A673 (cell line): Measurements from ENCODE around the gene ERGIC1. TPM values are rescaled to one million over a fixed set of nuclear protein-coding genes. Genes with fewer than 3 reads are reported as not detected.

Experiments used
- BruUV-seq: library from RNA; stranded (reverse); fragments of 400-500 nt; replicated peaks from 2 replicates; lab custom pipeline; 2021; lab: Mats Ljungman, UMichigan
- CTCF ChIA-PET: fragments of 300-600 bp; sonication (Branson Sonifier 250); formaldehyde crosslinking; loops from one replicate; lab custom pipeline; 2022; ENCODE audit warnings: antibody characterized with exemption; lab: Charles Lee
- POLR2A ChIA-PET: fragments of 300-600 bp; sonication (Branson Sonifier 250); formaldehyde crosslinking; loops from one replicate; lab custom pipeline; 2022; ENCODE audit warnings: antibody characterized with exemption; ENCODE audit not compliant: low non-redundant PET; lab: Charles Lee
- DNase-seq: peaks from one replicate; pipeline ENCODE4 v3.0.0-alpha.2; 2015; ENCODE audit warnings: low spot score
- H3K27ac ChIP-seq: fragments of 200-600 bp; sonication (generic); 2 replicates; pipeline ENCODE4 v1.5.1; 2016; ENCODE audit warnings: mixed run types, low read depth, mild to moderate bottlenecking, mixed read lengths, antibody characterized with exemption, low read length; ENCODE audit not compliant: poor library complexity, severe bottlenecking
- H3K27me3 ChIP-seq: fragments of 200-600 bp; sonication (generic); replicated peaks from 2 replicates; pipeline ENCODE4 v1.6.1; 2017; ENCODE audit warnings: mixed run types, low read depth, mild to moderate bottlenecking, mixed read lengths, antibody characterized with exemption, low read length; ENCODE audit not compliant: insufficient read depth, poor library complexity
- H3K36me3 ChIP-seq: fragments of 200-600 bp; sonication (generic); 2 replicates; pipeline ENCODE4 v1.6.1; 2016; ENCODE audit warnings: mixed run types, mild to moderate bottlenecking, mixed read lengths, antibody characterized with exemption, low read length; ENCODE audit not compliant: insufficient read depth, poor library complexity, severe bottlenecking
- H3K4me1 ChIP-seq: fragments of 200-600 bp; sonication (generic); 2 replicates; pipeline ENCODE4 v1.6.1; 2017; ENCODE audit warnings: mixed run types, mild to moderate bottlenecking, mixed read lengths, antibody characterized with exemption, low read length; ENCODE audit not compliant: insufficient read depth, poor library complexity, severe bottlenecking
- H3K4me3 ChIP-seq: fragments of 200-600 bp; sonication (generic); 2 replicates; pipeline ENCODE4 v1.5.1; 2016; ENCODE audit warnings: low read depth, mixed run types, mild to moderate bottlenecking, mixed read lengths, low read length; ENCODE audit not compliant: poor library complexity, severe bottlenecking
- H3K9me3 ChIP-seq: fragments of 200-600 bp; sonication (generic); 2 replicates; pipeline ENCODE4 v1.6.1; 2016; ENCODE audit warnings: mixed run types, low read depth, mild to moderate bottlenecking, mixed read lengths, antibody characterized with exemption, low read length; ENCODE audit not compliant: poor library complexity, severe bottlenecking
- EZH2 ChIP-seq: fragments of 200-600 bp; sonication (generic); IDR thresholded peaks from 2 replicates; pipeline ENCODE4 v1.6.1; 2017; ENCODE audit warnings: borderline replicate concordance, low read depth, mild to moderate bottlenecking, mixed read lengths, antibody characterized with exemption, low read length; ENCODE audit not compliant: poor library complexity, severe bottlenecking
- intact Hi-C: fragments of 100-400 bp; cut with micrococcal nuclease; formaldehyde crosslinking; loops from one replicate; pipeline ENCODE4 v1.10.0; 2022; ENCODE audit not compliant: unreplicated experiment
- total RNA-seq: library from RNA; stranded (reverse); gene quantifications from 2 replicates; pipeline ENCODE4 v1.2.3, GENCODE V29; 2021
- TF ChIP-seq, protein P1 (sequence below): fragments of 300-800, 200-600 bp; sonication (generic); conservative IDR thresholded peaks from 2 replicates; pipeline ENCODE4 v1.5.1; 2017; ENCODE audit warnings: low read depth, mild to moderate bottlenecking, antibody characterized with exemption, low read length, moderate library complexity, mixed read lengths

Gene ERGIC1
- total RNA-seq, 1 experiment from 2014 or later, result 44.2 TPM

DNA sequence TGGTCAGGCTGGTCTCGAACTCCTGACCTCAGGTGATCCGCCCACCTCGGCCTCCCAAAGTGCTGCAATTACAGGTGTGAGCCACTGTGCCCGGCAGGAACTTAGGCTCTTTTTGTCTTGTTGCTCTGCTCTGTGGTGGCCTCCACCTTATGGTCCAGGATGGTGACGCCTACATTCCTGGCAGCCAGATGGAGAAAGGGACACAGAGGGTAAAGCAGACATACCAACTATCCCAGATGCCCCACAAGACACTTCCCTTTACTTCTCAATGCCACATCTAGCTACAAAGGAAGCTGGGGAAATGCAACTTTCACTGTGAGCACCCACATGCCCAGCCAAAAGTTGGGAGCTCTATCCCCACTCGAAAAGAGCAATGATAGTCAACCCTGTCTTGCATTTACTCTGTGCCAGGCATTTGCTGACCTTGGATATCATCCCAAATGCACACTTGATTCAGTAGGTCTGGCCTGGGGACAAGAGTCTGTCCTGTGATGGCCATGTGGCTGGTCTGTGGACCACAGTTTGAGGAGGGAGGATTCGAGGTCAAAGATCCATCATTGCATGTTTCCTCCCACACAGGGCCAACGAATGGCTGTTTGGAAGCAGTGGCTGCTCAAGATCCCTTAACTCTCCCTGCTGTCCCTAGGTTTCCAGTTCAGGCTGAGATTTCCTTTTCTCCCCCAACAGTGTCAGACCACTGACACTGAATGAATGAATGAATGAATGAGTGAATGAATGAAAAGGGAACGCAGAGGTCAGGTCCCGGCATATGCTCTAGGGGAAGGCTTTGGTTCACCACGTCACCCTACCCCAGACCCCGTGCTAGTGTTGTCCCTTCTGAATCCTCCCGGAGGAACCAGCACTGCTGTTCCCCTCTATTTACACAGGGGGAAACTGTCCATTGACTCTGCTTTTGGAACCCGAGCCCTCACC lies 1.4 kb upstream of the ERGIC1 start:
- ChIA-PET CTCF (no interaction called here), POLR2A (no interaction called here)
- DNase-seq, result no peak
- no peak overlapping the region for H3K27ac ChIP-seq
- no peak overlapping the region for H3K4me3 ChIP-seq
- H3K9me3 ChIP-seq, result no peaks in the 10 kb centered on the region
- no TSS peak for BruUV-seq
- no peaks in the 10 kb centered on the region for H3K27me3 ChIP-seq
- TF ChIP-seq EZH2, result no peak
- TF ChIP-seq, protein P1, sequence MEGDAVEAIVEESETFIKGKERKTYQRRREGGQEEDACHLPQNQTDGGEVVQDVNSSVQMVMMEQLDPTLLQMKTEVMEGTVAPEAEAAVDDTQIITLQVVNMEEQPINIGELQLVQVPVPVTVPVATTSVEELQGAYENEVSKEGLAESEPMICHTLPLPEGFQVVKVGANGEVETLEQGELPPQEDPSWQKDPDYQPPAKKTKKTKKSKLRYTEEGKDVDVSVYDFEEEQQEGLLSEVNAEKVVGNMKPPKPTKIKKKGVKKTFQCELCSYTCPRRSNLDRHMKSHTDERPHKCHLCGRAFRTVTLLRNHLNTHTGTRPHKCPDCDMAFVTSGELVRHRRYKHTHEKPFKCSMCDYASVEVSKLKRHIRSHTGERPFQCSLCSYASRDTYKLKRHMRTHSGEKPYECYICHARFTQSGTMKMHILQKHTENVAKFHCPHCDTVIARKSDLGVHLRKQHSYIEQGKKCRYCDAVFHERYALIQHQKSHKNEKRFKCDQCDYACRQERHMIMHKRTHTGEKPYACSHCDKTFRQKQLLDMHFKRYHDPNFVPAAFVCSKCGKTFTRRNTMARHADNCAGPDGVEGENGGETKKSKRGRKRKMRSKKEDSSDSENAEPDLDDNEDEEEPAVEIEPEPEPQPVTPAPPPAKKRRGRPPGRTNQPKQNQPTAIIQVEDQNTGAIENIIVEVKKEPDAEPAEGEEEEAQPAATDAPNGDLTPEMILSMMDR, result no peak
- H3K36me3 ChIP-seq, result no peaks in the 10 kb centered on the region
- intact Hi-C loops, result no loop called here
- H3K4me1 ChIP-seq, result no peaks in the 10 kb centered on the region

DNA sequence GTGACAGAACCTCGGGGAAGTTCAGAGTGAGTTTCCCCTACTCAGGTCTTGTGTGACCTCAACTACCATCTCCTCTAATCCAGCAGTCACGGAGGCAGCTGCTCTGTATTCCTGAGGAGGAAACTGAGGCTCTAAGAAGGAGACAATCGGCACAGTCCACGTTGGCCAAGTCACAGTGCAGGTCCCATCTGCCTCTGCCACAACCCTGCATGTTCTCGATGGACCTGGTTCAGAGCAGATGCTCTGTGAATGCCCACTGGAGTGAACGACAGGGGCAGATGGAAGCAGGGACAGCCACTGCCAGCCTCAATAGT lies 722 bp upstream of the ERGIC1 start:
- Histone ChIP-seq H3K36me3 (no peaks in the 10 kb centered on the region), H3K27ac (no peak overlapping the region), H3K4me1 (no peaks in the 10 kb centered on the region), H3K27me3 (no peaks in the 10 kb centered on the region), H3K4me3 (peak overlapping the region; percentile 75), H3K9me3 (no peaks in the 10 kb centered on the region)
- no peak for DNase-seq
- POLR2A ChIA-PET, result no interaction called here
- TF ChIP-seq EZH2, result no peak
- TF ChIP-seq, protein P1, result no peak
- no TSS peak for BruUV-seq
- CTCF ChIA-PET, result no interaction called here
- intact Hi-C loops, result no loop called here

DNA sequence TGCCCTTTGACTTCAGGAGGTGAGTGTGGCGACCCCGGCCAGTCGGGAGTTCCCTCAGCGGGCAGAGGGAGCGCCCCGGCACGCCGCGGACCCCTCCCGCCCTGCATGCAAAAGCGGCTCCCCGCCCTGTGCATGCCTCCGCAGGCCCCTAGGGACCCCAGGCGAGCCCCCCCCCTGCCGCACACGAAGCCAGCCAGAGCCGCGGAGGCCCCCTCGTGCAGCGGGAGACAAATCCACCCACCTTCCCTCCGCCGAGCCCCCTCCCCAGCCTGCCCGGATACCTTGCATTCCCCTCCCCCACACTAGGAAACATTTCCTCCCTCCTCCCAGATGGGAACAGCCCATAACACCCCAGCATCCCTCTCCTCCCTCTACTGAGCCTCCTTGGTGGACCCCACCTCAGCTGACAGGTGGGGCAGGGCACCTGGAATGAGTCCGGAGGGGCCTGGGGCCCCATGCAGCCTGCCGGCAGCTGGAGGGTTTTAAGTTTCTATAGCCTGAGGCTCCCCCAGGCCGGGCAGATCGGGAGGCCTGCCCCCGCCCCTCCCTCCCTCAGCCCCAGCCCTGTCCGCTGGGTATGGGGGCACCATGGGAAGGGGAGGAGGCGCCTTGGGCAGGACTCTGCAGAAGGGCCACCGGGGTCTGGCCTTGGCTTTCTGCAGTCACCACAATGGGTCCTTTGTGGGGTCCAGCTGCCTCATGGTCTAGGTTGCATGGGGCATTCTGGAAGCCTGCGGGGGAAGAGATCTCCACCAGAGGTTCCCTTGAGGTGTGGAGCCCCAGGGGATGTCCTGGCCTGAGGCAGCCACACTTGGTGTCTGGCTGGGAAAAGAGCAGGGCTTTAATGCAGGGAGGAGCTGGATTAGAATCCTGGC lies 601 bp downstream of the ERGIC1 start:
- peak; percentile 7 for DNase-seq
- no peaks in the 10 kb centered on the region for H3K9me3 ChIP-seq
- peak overlapping the region; percentile 65 for H3K27ac ChIP-seq
- POLR2A ChIA-PET, result no interaction called here
- BruUV-seq, result no TSS peak
- intact Hi-C loops, result no loop called here
- H3K4me1 ChIP-seq, result no peaks in the 10 kb centered on the region
- no peaks in the 10 kb centered on the region for H3K36me3 ChIP-seq
- H3K4me3 ChIP-seq, result peak overlapping the region; percentile 75
- TF ChIP-seq, protein P1, result no peak
- no peak for TF ChIP-seq EZH2
- CTCF ChIA-PET, result no interaction called here
- no peaks in the 10 kb centered on the region for H3K27me3 ChIP-seq
